Thyroid gland (tissue), 4 donors: ENCODE measurements around the gene EEIG2. TPM values are rescaled to one million over a fixed set of nuclear protein-coding genes. Genes with fewer than 3 reads are reported as not detected.
"Not testable (repeated sequence)": the region's sequence is repeated elsewhere in the genome, so short reads cannot be mapped to it uniquely, and the experiment has no call there.

Experiments
- DNase-seq, 2 donors: peaks; one replicate each; pipeline ENCODE4 v3.0.0-alpha.2; 2019
- H3K27ac ChIP-seq, 3 donors: fragments of 200-600 bp; sonication (generic); 1 replicate in 2 of 3; 2 replicates in 1 of 3; pipeline ENCODE4 v1.5.1; 2016 to 2019; ENCODE audit warnings: mild to moderate bottlenecking in 1 of 3, moderate library complexity in 1 of 3
- H3K27me3 ChIP-seq: fragments of 200-600 bp; sonication (generic); one replicate; pipeline ENCODE4 v1.5.1; 2019
- H3K36me3 ChIP-seq, 2 donors: fragments of 200-600 bp; sonication (generic); one replicate each; pipeline ENCODE4 v1.5.1; 2016 to 2019
- H3K4me1 ChIP-seq, 2 donors: fragments of 200-600 bp; sonication (generic); one replicate each; pipeline ENCODE4 v1.5.1; 2017 to 2019
- H3K4me3 ChIP-seq, 3 donors: fragments of 200-600 bp; sonication (generic); replicated peaks in 1 of 3; 1 replicate in 2 of 3; 2 replicates in 1 of 3; pipeline ENCODE4 v1.5.1; 2016; ENCODE audit warnings: mild to moderate bottlenecking in 1 of 3
- H3K9me3 ChIP-seq: fragments of 200-600 bp; sonication (generic); one replicate; pipeline ENCODE4 v1.5.1; 2017
- CTCF ChIP-seq, 6 experiments: fragments of 200-600 bp in 3 of 6; fragments of 450-650 bp in 3 of 6; sonication (generic) in 3 of 6; IDR thresholded peaks; one replicate each; pipeline ENCODE4 v1.5.1; 2016 to 2019; ENCODE audit warnings: antibody characterized with exemption in 6 of 6, mild to moderate bottlenecking in 2 of 6, inconsistent platforms in 1 of 6, moderate library complexity in 1 of 6
- POLR2A ChIP-seq, 2 donors: fragments of 450-650 bp; IDR thresholded peaks; one replicate each; pipeline ENCODE4 v1.6.1; 2017; ENCODE audit warnings: antibody characterized with exemption in 2 of 2, mild to moderate bottlenecking in 2 of 2, moderate library complexity in 1 of 2
- WGBS, 2 donors: methylation state at CpG; one replicate each; pipeline ENCODE4 v1.1.5; 2017; 5-methylcytosine and 5-hydroxymethylcytosine counted together
- intact Hi-C: fragments of 100-400 bp; cut with DNase I; formaldehyde crosslinking; loops from one replicate; pipeline ENCODE4 v1.15.1; 2023
- total RNA-seq, 4 donors: library from RNA; depleted of rRNA; stranded (reverse); fragments of >200 nt; gene quantifications; one replicate each; pipeline ENCODE4 v1.2.3, GENCODE V29; 2016

EEIG2 gene
- total RNA-seq, 4 donors from 2014 or later: 7.4 to 11.8 (median 8.2) TPM

- TF ChIP-seq POLR2A (IDR thresholded peaks at IDR 0.05) (no peak), CTCF (IDR thresholded peaks at IDR 0.05) (no peak)
- whole genome bisulfite sequencing, 2 donors: 45 to 60% methylated on average over 1 of the region's 1 CpG
- intact Hi-C loops: no loop called here
Observed at GRCh38 chr1:108537976-108538375, 21.9 kb upstream of the EEIG2 start.

GRCh38 chr1:108540977-108541376, 18.9 kb upstream of the EEIG2 start:
- WGBS, 2 donors: 93 to 98% methylated on average over 1 of the region's 1 CpG
- Histone ChIP-seq H3K36me3 (no peaks in the 10 kb centered on the region), H3K9me3 (no peaks in the 10 kb centered on the region), H3K27ac (no peak overlapping the region), H3K4me1 (no peaks in the 10 kb centered on the region), H3K4me3 (no peak overlapping the region), H3K27me3 (no peaks in the 10 kb centered on the region)
- intact Hi-C loops: no loop called here
- no peak for DNase-seq
- TF ChIP-seq POLR2A (IDR thresholded peaks at IDR 0.05) (no peak), CTCF (IDR thresholded peaks at IDR 0.05) (no peak)

More at GRCh38 chr1:108537976-108538375, 21.9 kb upstream of the EEIG2 start:
- peaks cover 3 to 4% of the 10 kb centered on the region in 2 donors for H3K4me1 ChIP-seq
- no peak overlapping the region for H3K4me3 ChIP-seq
- H3K27me3 ChIP-seq: no peaks in the 10 kb centered on the region
- no peak overlapping the region for H3K27ac ChIP-seq
- no peak for DNase-seq
- H3K9me3 ChIP-seq: no peaks in the 10 kb centered on the region
- H3K36me3 ChIP-seq: no peaks in the 10 kb centered on the region

DNA sequence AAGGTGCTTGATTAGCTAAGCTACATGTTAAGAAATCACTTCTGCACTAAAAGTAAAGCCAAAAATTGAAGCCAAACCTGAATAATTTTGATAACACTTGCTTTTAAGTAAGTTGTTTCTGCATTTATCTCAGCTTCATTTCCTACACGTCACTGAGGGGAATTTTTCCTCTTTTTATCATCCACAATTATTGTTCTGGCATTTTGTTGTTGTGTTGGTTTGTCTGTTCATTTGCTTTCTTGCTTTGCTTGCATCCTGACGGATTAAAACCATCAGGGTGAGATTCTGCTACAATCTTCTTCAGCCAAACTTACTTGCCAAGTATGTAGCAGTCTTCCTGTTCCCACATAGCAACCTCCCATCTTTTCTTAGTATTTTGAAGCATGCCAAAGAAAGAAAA, 18.0 kb upstream of the EEIG2 start:
- 73 to 77% methylated on average over 2 of the region's 2 CpGs for WGBS, 2 donors
- Histone ChIP-seq H3K9me3 (no peaks in the 10 kb centered on the region), H3K36me3 (no peaks in the 10 kb centered on the region), H3K27me3 (no peaks in the 10 kb centered on the region), H3K4me3 (no peak overlapping the region), H3K4me1 (no peaks in the 10 kb centered on the region), H3K27ac (no peak overlapping the region)
- intact Hi-C loops: no loop called here
- DNase-seq: no peak
- TF ChIP-seq POLR2A (IDR thresholded peaks at IDR 0.05): no peak

GRCh38 chr1:108547493-108547892, 12.4 kb upstream of the EEIG2 start:
- H3K27me3 ChIP-seq, H3K4me1 ChIP-seq, H3K27ac ChIP-seq, H3K4me3 ChIP-seq, DNase-seq, H3K9me3 ChIP-seq, intact Hi-C loops, H3K36me3 ChIP-seq: not testable (repeated sequence)
- 95 to 96% methylated on average over 4 of the region's 4 CpGs for WGBS, 2 donors

- TF ChIP-seq CTCF (IDR thresholded peaks at IDR 0.05) (no peak), POLR2A (IDR thresholded peaks at IDR 0.05) (no peak)
- no peak overlapping the region for H3K4me3 ChIP-seq
- H3K27me3 ChIP-seq: no peaks in the 10 kb centered on the region
- H3K36me3 ChIP-seq: no peaks in the 10 kb centered on the region
- no peaks in the 10 kb centered on the region for H3K9me3 ChIP-seq
- 85 to 90% methylated on average over 2 of the region's 2 CpGs for WGBS, 2 donors
- no peak overlapping the region for H3K27ac ChIP-seq
- intact Hi-C loops: no loop called here
- DNase-seq: no peak
- no peaks in the 10 kb centered on the region for H3K4me1 ChIP-seq
Observed at GRCh38 chr1:108551137-108551862, 8.6 kb upstream of the EEIG2 start.

DNA sequence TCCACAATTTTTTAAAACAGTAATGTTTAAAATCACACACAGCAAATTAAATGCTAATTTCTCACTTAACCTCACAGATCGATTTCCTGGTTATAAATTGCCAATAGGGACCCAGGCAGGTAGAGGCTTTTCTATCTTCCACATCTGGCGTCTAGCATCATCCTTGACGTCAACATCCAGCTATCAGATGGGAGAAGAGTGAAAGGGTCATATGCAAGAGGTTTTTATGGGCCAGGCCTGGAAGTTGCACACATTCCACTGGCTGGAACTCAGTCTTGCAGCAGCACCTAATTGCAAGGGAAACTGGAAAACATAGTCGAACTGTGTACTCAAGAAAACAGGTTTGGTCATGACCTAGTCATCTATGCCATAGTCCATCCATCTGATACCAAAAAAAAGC, 6.0 kb upstream of the EEIG2 start:
- no peak for DNase-seq
- H3K9me3 ChIP-seq: no peaks in the 10 kb centered on the region
- H3K36me3 ChIP-seq: no peaks in the 10 kb centered on the region
- intact Hi-C loops: no loop called here
- TF ChIP-seq POLR2A (IDR thresholded peaks at IDR 0.05): no peak
- TF ChIP-seq CTCF (IDR thresholded peaks at IDR 0.05): no peak
- WGBS, 2 donors: 80 to 87% methylated on average over 4 of the region's 4 CpGs
- no peaks in the 10 kb centered on the region for H3K4me1 ChIP-seq
- no peaks in the 10 kb centered on the region for H3K27me3 ChIP-seq
- no peak overlapping the region for H3K27ac ChIP-seq
- no peak overlapping the region for H3K4me3 ChIP-seq
